Measurements from ENCODE around the gene DIP2A.

- TF ChIP-seq, protein P1, sequence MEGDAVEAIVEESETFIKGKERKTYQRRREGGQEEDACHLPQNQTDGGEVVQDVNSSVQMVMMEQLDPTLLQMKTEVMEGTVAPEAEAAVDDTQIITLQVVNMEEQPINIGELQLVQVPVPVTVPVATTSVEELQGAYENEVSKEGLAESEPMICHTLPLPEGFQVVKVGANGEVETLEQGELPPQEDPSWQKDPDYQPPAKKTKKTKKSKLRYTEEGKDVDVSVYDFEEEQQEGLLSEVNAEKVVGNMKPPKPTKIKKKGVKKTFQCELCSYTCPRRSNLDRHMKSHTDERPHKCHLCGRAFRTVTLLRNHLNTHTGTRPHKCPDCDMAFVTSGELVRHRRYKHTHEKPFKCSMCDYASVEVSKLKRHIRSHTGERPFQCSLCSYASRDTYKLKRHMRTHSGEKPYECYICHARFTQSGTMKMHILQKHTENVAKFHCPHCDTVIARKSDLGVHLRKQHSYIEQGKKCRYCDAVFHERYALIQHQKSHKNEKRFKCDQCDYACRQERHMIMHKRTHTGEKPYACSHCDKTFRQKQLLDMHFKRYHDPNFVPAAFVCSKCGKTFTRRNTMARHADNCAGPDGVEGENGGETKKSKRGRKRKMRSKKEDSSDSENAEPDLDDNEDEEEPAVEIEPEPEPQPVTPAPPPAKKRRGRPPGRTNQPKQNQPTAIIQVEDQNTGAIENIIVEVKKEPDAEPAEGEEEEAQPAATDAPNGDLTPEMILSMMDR (IDR thresholded peaks at IDR 0.05; ENCODE audit: poor library complexity): no peak
- TF ChIP-seq EZH2phosphoT487 (IDR thresholded peaks at IDR 0.05; ENCODE audit: low read depth, severe bottlenecking, unreplicated experiment) (no peak), EZH2 (IDR thresholded peaks at IDR 0.05; ENCODE audit: borderline replicate concordance) (no peak)
These were observed 833 bp upstream of the DIP2A start for GRCh38 chr21:46457801-46458314.

Data from hepatocyte (in vitro differentiated cells).